NCI-H2196 (cell line): ENCODE measurements around the gene PHF19.
A peak's percentile ranks its signal among the peaks of the same experiment; 100 is the strongest.

Experiments used
- DNase-seq: peaks from one replicate; lab custom pipeline; 2025; ENCODE audit not compliant: unreplicated experiment; lab: John Stamatoyannopoulos, UW

PHF19 gene

GRCh38 chr9:120892748-120893610, 16.0 kb upstream of the PHF19 start:
- DNase-seq: peak; percentile 62

GRCh38 chr9:120891884-120892747, 15.1 kb upstream of the PHF19 start:
- no peak for DNase-seq

- no peak for DNase-seq
These were observed 14.4 kb upstream of the PHF19 start for GRCh38 chr9:120891245-120891883.

- peak; percentile 44 for DNase-seq
These were observed 13.6 kb upstream of the PHF19 start for GRCh38 chr9:120890320-120891244.

GRCh38 chr9:120889606-120890271, 12.8 kb upstream of the PHF19 start:
- DNase-seq: peak; percentile 47

- DNase-seq: no peak
These were observed 11.6 kb upstream of the PHF19 start for GRCh38 chr9:120888626-120889025.

GRCh38 chr9:120886490-120886967, 9.5 kb upstream of the PHF19 start:
- DNase-seq: no peak

GRCh38 chr9:120885958-120886357, 9.0 kb upstream of the PHF19 start:
- DNase-seq: no peak

GRCh38 chr9:120885457-120885856, 8.5 kb upstream of the PHF19 start:
- no peak for DNase-seq

GRCh38 chr9:120883608-120883996, 6.6 kb upstream of the PHF19 start:
- no peak for DNase-seq

- peak; percentile 44 for DNase-seq
These were observed 6.1 kb upstream of the PHF19 start for GRCh38 chr9:120882935-120883607.

- no peak for DNase-seq
These were observed 2.5 kb upstream of the PHF19 start for GRCh38 chr9:120879446-120879845.

- DNase-seq: no peak
These were observed 1.5 kb upstream of the PHF19 start for GRCh38 chr9:120878188-120879130.

GRCh38 chr9:120877276-120878034, 467 bp upstream of the PHF19 start:
- DNase-seq: peak; percentile 91

GRCh38 chr9:120875954-120876841, 790 bp downstream of the PHF19 start:
- peak; percentile 95 for DNase-seq

GRCh38 chr9:120875643-120875953, 1.4 kb downstream of the PHF19 start:
- no peak for DNase-seq

- no peak for DNase-seq
These were observed 1.8 kb downstream of the PHF19 start for GRCh38 chr9:120875195-120875565.
